Left renal cortex interstitium (tissue), 4 donors: ENCODE results near the gene FAM124A. TPM values are rescaled to one million over a fixed set of nuclear protein-coding genes. Genes with fewer than 3 reads are reported as not detected.

ENCODE experiments used
- DNase-seq, 4 donors: peaks; one replicate each; pipeline ENCODE4 v3.0.0-alpha.2; 2013; ENCODE audit warnings: low read depth in 4 of 4, low spot score in 2 of 4, missing footprints in 1 of 4
- polyA plus RNA-seq, 4 donors: library from polyadenylated mRNA; unstranded; fragments of 120-200 nt; gene quantifications; one replicate each; pipeline ENCODE4 v1.2.1, GENCODE V29; 2013; ENCODE audit not compliant: insufficient read length in 4 of 4

Gene FAM124A
- polyA plus RNA-seq, 4 donors, result 4.2 to 5.3 (median 4.6) TPM

DNA sequence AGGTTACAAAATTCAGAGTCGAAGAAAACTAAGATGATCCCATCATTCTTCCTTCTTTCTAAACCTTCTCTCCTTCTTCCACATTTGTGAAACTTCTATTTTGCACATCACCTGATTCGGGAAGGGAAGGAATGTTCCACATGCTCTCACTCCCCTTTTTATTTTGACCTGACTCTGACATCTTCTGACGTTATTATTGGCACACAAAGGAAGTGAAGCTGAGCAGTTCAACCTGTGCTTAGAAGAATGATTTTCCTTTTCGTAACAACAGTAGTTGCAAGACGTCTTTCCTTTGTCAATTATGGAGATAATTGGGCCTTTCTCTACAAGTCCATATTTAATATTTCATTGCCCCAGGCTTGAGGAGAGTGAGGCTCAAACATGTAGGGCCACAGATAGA, 18.0 kb downstream of the FAM124A start:
- no peak for DNase-seq

DNA sequence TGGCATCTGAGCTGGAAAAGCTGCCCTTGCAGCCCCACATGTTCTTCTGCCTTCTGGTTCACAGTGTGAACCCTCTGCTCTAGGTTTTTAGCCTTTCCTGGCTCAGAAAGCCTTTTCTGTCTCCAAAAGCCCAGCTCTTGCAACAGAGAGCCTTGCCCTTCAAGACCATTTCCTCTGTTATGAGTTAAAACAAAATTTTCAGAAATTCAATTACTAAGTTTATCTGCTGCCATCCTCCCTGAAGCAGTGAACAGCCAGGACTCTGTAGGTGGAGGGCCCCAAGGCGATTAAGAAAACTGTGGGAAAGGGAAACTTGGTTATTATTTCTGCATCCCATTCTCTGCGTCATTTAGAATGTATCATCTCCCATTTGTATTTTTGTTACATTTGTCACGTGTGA, 18.8 kb downstream of the FAM124A start:
- no peak for DNase-seq

DNA sequence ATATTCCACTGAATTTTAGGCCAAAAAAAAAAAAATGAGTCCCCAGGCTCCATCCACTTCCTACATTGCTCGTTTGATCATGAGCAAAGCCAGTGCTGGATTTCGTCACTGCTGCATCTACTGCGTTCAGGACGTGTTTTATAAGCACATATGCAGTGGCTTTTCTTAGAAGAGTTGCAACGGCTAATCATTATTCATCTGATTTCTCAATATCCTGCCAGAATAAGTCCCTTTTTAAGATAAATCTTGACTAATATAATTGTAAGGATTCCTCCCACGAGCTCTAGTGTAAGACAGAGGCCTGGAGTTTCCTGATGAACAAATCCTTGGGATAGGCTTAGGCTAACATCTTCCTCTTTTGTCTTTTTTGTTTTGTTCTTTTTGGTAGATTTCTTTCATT, 19.5 kb downstream of the FAM124A start:
- DNase-seq, result no peak

DNA sequence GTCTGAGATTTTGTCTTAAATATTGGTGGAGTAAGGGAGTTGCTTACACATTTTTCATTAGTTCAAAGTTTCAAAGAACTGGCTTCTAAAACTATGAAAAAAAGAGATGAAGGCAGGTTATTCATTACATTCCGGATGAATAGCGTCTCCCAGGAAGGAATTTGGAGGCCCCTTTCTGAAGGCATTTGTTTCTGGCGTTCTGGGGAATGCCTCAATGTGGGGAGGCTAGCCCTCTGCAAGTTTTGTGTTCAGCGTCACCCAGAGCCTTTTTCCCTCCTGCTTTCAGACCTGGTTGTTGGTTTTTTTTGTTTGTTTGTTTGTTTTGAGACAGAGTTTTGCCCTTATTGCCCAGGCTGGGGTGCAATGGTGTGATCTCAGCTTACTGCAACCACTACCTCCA, 21.0 kb downstream of the FAM124A start:
- no peak for DNase-seq

DNA sequence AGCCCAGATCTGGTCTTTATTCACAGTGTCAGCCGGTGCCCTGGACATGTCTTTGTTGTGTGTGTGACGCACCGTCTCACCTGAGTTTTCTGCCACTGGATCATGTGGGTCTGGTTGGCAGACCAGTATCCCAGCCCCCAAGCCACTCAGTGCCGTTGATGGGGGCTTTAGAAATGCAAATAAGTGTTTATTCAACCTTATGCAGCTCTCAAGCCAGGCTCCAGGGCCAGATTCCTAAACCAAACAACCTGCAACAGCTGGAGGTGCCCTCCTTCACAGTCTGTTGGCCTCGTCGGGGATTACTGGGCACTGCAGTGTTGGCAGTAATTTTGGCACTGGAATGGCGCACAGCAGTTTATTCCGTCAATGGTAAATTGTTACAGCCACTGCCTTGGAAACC, 21.6 kb downstream of the FAM124A start:
- DNase-seq, result no peak

DNA sequence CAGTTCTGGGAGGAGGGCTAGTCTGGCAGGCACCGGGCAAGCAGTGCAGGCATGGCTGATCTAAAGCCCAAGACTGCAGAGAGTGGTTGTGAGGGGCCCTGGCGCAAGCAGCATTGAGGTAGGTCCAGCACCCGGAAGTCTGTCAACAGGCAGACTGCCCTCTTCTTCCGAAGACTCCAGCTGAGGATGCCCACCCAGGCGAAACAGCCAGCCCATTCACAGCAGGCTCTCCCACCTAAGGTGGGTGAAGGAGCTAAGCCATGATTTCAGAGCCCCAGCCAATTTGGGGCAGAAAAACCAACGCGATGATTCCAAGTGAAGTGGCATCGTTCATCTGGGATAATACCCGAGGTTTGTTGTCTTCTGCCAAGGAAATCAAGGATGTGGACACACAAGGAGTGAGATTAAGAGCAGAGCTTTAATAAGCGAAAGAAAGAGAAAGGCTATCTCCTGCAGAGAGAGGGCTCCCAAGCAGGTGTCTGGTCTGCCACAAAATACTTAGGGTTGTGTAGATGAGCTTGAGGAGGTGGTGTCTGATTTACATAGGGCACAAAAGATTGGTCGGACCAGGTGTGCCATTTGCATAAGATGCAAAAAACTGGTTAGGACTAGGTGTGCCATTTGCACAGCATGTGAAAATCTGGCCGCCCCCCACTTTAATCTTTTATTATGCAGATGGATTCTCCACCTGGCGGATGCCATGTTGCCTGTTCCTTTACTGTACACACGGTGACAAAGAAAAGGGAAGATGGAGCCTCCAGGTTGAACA, 22.6 kb downstream of the FAM124A start:
- DNase-seq, result no peak

DNA sequence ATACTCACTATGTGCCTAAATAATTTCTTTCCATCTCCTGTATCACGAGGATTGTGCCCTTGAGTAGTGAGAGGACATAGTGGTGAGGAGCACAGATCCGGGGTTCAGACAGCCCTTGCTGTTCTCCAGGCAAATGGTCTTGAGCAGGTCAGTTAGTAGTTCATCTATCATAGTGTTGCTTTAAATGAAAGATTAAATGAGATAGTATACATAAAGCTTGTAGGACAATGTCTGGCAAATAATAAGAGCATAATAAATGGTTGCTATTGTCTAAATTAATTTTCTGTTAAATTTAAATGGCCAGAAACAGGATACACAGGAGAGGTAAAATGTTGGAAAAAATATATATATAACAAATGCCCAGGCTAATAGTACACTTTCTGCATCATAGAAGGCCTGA, 23.4 kb downstream of the FAM124A start:
- DNase-seq, result no peak

DNA sequence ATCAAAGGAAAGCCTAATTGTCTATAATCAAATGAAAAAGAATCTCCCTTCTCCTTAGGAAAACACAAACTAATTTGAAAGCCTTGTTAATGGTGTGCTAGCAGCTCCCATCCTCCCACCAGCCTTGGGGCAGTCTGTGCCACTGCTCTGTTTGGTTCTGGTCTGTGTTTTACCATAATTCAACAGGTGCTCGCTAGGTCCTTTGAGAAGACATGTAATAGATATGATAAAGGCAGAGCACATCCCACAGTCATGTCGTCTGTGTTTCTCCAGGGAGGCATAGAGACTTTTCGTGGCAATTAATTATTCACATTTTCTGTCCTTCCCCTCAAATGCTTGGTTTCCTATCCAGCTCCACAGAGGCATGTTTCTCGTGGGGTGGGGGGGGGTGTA, 23.8 kb downstream of the FAM124A start:
- no peak for DNase-seq

DNA sequence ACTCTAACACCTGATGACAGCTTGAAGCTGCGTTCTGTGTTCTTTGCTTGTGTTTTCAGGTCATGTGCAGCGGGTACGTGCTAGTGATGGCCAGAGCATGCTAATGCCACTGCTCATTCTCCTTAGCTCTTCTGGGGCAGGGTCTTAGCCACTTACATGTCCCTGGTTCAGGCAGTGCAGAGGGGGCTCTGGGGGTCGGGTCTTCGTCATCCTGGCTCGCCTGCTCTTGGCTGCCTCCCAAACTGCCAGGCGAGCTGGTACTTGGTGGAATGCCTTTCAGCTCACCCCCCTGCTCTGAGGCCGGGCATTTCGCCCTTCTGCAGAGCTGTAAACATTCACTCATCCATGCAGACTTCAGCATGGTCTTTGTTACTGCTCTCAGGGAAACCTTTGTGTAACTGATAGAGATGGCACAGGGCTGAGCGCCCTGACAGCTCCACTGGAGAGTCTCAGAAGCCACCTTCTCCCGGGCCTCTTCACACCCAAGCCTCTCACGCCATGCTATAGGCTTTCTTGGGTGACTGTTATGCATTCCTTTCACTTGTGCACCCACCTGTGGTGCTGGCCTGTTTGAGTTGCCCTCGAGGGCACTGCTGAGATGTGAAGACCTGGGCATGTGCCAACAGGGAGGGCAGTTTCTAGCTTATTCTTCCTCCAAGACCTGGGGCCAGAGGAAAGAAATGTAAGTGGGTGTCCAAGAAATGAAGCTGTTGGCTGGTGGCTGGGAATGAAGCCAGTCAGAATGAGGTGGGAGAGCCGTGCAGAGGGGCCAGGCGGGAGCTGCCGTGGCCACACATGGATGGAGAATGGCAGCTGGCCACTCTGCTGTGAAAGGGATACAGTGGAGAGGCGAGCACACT, 24.4 kb downstream of the FAM124A start:
- DNase-seq, result peak in 1 of 4 donors; percentile 50

DNA sequence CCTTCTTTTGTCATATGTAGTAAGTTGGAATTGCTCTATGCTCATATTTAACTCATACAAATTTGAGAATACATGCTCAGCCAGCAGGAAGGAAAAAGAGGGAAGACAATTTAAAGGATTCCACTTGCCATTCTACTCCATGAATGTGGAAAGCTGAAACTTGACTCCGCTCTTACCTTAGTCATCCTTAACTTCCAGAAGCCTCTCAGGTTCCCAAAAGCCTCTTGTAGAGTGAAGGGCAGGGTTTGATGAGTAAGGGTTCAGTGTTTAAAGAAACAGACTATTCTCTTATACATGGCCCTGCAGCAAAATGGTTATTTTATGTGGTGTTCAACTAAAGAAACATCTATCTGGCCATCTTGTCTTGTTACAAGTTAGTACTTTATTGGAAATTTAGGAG, 27.1 kb downstream of the FAM124A start:
- no peak for DNase-seq

DNA sequence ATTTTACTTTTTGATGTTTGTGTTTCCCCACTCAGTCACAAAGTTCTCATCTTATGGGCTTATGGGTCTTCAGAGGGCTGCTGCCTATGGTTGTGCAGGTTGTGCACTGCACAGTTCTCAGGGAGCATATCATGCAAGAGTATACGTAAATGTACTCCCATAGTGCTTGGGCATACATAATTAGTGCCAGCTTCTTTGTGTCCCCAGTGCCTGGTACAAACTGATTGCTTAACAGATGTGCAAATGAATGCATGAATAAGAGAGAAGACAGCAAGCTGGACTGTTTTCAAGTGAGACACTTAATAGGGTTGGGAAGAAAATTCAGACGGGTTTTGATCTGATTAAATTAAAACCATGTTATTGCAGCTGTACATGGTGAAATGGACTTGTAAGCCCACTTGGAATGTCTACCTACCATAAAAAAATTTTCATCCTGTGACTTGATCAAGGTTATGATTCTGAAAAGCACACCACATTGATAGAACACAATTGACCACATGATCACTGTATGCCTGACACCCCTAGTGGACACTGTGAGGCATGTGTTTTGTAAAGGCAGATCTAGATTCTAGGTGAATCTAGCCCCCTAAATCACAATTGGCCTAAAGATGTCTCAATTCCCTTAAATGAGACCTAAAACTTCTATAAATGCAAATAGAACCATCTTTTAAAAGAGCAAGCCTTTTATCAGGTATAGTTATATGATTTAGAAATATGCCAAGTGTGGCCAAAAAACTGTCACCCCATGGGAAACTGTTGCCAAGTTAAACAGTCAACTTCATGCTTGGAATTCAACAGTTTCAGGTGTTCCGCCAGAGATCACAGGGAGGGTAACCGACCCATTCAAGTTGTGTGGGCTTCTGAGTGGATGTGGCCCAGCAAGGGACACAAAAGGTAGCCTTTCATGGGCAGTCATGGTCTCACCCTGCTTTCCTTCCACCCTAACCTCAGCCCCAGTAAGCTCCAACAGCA, 27.9 kb downstream of the FAM124A start:
- no peak for DNase-seq

DNA sequence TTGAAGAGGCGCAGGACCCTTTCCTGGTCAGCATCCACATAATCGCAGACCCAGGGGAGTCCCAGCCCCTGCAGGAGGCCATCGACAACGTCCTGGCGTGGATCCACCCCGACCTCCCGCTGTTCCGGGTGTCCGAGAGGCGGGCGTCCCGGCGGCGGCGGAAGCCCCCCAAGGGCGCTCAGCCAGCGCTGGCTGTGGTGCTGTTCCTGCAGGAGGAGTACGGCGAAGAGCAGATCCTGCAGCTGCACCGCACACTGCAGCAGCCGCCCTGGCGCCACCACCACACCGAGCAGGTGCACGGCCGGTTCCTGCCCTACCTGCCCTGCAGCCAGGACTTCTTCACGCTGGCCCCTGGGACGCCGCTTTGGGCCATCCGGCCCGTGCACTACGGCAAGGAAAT, 29.3 kb downstream of the FAM124A start:
- DNase-seq, result no peak

DNA sequence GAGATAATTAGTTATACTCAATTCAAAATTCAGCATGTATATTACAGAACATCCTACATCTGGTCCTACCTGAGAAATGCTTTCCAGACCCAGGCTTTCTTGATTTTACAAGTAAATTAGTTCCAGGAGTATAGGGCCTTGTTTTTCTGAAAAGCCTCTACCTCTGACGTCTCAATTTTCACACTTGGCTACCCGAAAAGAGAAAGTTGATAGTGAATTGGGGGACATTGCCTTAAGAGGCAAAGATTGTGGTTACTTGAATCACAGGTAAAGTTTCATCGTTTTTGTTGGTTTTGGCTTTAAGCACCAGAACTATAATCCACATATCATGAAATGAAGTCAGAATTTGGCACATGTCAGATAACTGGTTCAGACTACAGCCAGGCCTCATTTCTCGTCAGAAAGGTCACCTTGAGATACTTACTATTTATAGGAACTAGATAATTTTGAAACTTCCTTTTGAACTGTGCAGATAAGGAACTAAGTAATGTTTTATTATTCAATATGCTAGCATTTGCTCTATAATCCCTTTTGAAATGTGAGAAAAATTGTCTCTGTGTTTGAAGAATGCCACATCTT, 30.8 kb downstream of the FAM124A start:
- no peak for DNase-seq

DNA sequence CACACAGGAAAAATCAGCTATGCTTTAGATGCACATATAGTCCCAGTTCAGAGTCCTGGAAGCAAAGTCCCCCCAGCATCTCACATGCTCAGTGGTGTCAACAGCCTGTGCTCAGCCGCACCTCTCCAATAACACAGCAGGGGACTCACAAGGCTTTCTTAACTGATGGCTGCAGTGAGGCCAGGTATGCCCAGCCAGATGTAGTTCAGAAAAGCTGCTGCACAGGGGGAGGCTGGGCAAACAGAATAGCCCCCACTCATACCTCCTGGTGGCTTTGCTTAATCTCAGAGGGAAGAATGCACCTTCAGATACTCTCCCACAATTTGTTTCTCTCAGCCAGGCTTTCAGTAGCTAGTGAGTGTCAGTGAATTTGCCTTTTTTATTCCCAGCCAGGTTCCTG, 33.4 kb downstream of the FAM124A start:
- DNase-seq, result no peak

DNA sequence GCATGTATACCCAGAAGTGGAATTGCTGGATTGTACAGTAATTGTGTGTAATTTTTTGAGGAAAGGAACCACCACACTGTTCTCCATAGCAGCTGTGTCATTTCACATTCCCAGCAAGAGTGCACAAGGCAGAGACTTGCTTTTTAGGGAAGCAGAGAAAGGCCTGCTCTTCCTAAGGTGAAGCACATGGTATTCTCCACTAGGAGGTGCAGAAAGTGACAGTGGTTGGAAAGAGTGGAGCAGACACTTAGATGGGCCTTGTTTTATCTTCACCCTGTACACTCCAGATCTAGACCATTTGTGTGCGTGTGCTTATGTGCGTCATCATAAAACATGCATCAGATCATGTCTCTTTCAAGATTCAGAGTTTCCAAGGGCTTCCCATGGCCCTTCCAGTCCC, 35.0 kb downstream of the FAM124A start:
- no peak for DNase-seq

DNA sequence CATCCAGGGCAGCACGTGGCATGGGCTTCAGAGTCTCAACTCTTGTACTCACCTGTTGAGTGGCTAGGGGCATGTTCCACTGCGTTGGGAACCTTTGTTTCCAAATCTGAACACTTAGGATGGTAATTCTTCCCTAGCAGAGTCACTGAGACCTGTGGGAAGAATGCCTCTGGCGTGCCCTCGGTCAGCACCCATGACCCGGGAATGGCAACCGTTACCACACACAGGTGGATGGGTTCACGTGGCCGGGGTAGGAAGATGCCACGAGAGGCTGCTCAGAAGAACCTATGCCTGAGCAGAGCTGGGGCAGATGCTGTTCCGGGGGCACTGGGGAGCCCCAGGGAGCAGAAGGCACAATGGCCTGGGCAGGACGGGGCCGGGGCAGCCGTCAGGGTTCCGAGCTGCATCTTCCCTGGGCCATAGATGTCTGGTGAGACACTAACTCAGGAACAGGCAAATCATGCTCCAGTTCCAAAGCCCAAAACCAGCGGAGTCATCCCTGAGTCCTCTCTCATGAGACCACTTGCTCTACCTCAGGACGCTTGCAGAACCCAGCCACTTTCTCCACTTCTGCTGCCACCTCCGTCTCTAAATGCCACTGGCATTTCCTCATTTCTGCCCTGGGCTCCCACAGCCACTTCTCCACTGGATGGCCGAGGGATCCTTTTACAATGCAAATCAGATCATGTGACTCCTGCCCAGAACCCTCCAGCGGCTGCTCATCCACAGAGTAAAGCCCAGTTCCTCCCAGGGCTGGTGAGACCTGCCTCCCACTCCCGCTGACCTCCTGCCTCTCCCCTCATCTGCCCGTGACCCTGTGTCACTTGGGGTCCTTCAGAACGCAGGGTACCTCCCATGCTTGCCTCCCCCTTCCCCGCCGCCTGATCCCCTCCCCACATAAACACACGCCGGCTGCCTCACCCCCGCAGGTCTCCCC, 36.7 kb downstream of the FAM124A start:
- DNase-seq, result no peak

DNA sequence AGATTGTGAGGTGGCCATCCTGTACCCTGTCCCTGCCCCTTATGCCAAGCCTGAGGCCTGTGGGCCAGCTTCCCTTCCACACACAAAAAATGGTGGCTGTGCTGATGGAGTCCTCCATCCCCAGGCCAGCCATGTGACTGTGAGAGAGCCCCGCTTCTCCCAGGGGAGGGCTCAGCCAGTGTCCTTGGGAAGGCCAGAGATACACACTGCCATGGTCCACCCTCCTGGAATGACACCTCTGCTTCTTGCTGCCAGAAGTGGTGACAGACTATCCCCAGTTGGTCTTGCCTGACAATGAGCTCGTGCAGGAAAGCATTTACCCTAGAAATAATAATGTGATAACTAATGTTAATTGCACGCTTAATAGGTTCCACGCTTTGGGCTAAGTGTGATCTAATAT, 38.0 kb downstream of the FAM124A start:
- DNase-seq, result no peak

DNA sequence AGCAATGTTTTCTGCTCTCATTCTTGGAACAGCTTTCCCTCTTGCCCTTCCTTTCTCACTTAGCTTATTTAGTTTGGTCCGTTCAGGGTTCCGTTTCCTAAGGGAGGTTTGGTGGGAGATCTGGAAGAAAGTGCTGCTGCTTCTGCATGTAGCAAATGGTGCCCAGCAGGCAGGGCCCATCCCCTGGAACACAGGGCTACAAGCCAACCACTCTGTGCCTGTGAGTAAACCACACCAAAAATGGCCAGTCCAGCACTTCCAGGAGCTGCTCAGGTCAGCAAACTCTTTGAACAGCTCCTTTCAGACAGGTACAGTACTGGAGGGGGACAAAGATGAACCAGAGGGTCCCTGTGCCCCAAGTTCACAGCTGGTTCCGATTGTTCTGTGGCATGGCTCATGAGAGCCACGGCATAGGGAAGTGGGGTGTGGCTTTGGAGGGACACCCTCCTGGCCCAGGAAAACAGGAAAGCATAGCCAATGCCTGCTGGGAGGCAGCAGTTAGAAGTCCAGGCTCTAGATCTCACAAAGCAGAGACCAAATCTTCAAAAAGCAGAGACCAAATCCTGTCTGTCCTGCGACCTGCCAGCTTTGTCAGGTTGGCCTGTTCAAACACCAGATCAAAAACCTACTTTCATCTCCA, 39.5 kb downstream of the FAM124A start:
- DNase-seq, result no peak
